HG02678 (cell line): ENCODE results near the gene ZNF276.
"Not testable (repeated sequence)": the region's sequence is repeated elsewhere in the genome, so short reads cannot be mapped to it uniquely, and the experiment has no call there.

Source experiments
- ATAC-seq: cut with Tn5 transposase; IDR thresholded peaks from one replicate; pipeline ENCODE4 v1.9.1; 2021; ENCODE audit warnings: mild to moderate bottlenecking, moderate library complexity; ENCODE audit not compliant: unreplicated experiment

The ZNF276 gene

GRCh38 chr16:89779231-89779908 is 58.0 kb downstream of the ZNF276 start:
- no peak for ATAC-seq

GRCh38 chr16:89779909-89780305 is 58.6 kb downstream of the ZNF276 start:
- no peak for ATAC-seq

GRCh38 chr16:89782489-89782888 is 61.2 kb downstream of the ZNF276 start:
- no peak for ATAC-seq

- ATAC-seq = not testable (repeated sequence)
Observed at GRCh38 chr16:89783952-89784351, 62.6 kb downstream of the ZNF276 start.

GRCh38 chr16:89784406-89784805 is 63.1 kb downstream of the ZNF276 start:
- no peak for ATAC-seq

GRCh38 chr16:89785523-89786155 is 64.3 kb downstream of the ZNF276 start:
- no peak for ATAC-seq

GRCh38 chr16:89786474-89787364 is 65.4 kb downstream of the ZNF276 start:
- ATAC-seq = no peak

- no peak for ATAC-seq
Observed at GRCh38 chr16:89787365-89787805, 66.0 kb downstream of the ZNF276 start.
